Spleen (tissue), 7 donors: ENCODE data around the gene HRH3.

Source experiments
- POLR2AphosphoS5 ChIP-seq, 3 donors: sonication (generic); formaldehyde crosslinking; IDR thresholded peaks; one replicate each; pipeline ENCODE4 v1.5.1; 2017; ENCODE audit warnings: antibody characterized with exemption in 3 of 3
- TF ChIP-seq, protein P1 (sequence below), 11 experiments: fragments of 200-600 bp in 7 of 11; fragments of 450-650 bp in 4 of 11; sonication (generic) in 4 of 11; IDR thresholded peaks in 8 of 11; conservative IDR thresholded peaks in 3 of 11; 1 replicate in 7 of 11; 2 replicates in 4 of 11; pipeline versions ENCODE4 v1.4.0 to v1.8.0; 2016 to 2021; ENCODE audit warnings: antibody characterized with exemption in 11 of 11, inconsistent platforms in 4 of 11, mild to moderate bottlenecking in 1 of 11
- donor health status: DM: no; HTN: no; CAD: no; lungs with moderate emphysema.
- donor health status: DM: no; HTN: no; CAD: no.
- donor health status: DM: no; HTN: no; CAD: no.

DNA sequence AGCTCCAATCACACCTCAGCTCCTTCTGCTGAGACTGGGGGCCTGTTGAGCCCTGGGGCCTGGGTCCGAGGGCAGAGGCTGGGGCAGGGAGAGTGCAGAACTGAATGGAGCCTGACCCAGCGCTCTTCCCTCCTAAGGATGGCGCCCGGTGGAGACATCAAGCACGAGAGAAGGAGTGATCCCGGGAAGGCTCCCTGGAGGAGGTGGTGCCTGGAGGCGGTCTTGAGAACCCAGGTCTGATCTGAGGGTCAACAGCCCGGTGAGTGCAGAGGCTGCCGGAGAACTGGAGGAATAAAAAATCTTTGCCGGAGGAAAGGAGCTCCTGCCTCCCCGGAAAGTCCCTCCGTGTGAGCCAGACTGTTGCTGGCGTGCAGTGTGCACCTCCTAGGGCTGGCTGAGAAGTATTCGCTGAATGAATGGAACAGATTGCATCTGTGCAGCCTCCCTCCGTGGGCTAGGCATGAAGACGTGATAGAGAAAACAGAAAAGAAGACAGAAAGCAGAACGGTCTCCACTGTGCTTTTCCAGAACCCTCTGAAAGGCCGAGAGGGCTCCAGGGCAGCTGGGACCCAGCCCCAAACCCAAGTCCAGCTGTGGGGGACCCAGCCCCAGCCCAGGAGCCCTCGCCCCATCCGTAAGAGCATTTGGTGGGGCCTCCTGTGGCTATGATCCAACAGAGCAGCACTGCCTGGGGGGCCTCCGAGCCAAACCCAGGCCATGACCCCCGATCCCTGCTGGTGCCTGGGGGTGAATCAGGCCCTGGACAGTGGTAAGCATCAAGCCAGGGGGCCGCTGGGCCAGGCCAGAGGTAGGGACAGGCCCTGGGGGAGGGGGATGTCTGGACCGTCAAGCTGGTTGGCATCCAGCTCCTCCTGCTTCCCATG, 6.9 kb upstream of the HRH3 start:
- TF ChIP-seq, protein P1, sequence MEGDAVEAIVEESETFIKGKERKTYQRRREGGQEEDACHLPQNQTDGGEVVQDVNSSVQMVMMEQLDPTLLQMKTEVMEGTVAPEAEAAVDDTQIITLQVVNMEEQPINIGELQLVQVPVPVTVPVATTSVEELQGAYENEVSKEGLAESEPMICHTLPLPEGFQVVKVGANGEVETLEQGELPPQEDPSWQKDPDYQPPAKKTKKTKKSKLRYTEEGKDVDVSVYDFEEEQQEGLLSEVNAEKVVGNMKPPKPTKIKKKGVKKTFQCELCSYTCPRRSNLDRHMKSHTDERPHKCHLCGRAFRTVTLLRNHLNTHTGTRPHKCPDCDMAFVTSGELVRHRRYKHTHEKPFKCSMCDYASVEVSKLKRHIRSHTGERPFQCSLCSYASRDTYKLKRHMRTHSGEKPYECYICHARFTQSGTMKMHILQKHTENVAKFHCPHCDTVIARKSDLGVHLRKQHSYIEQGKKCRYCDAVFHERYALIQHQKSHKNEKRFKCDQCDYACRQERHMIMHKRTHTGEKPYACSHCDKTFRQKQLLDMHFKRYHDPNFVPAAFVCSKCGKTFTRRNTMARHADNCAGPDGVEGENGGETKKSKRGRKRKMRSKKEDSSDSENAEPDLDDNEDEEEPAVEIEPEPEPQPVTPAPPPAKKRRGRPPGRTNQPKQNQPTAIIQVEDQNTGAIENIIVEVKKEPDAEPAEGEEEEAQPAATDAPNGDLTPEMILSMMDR (IDR thresholded peaks at IDR 0.05 in 8 of 11, conservative IDR thresholded peaks at IDR 0.05 in 3 of 11) = no peak
- no peak for TF ChIP-seq POLR2AphosphoS5 (IDR thresholded peaks at IDR 0.05)
